GM18907 (cell line): ENCODE data around the gene DIP2C.

Experiments used
- ATAC-seq: cut with Tn5 transposase; IDR thresholded peaks from one replicate; pipeline ENCODE4 v1.9.1; 2021; ENCODE audit warnings: mild to moderate bottlenecking, moderate library complexity; ENCODE audit not compliant: unreplicated experiment

DIP2C gene

GRCh38 chr10:630581-631073, 58.8 kb downstream of the DIP2C start:
- no peak for ATAC-seq

DNA sequence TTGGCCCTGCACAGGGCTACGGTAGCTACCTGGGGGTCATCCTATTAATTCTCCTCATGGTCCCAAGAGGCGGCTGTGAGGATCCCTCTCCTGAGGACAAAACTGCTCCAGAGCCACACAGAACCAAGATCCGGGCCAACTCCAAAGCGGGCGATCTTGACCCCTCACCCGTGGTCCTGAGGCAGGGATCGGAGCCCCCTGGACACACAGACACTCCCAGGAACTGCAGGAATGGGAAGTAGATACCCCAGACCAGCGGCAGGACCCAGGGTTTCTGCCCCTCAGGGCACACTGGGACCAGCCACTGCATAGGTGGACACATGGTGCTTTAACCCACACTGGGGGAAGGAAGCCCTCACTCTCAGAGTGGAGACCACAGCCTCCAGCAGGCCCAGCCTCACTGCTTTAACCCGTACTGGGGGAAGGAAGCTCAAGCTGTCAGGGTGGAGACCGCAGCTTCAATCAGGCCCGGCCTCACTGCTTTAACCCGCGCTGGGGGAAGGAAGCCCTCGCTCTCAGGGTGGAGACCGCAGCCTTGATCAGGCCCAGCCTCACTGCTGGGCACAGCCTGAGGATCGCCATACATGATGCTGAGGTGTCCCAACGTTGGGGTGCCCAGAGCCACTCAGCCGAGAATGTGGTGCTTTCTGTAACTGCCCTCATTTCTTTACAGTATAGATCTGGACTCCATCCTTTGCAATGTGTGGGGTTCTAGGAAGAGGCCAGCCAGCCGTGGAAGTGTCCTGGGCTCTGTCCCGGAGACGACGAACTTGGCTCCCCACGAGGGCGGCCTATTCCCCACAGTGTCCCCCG, 60.1 kb downstream of the DIP2C start:
- no peak for ATAC-seq

- no peak for ATAC-seq
These were observed 61.0 kb downstream of the DIP2C start for GRCh38 chr10:628386-629045.

DNA sequence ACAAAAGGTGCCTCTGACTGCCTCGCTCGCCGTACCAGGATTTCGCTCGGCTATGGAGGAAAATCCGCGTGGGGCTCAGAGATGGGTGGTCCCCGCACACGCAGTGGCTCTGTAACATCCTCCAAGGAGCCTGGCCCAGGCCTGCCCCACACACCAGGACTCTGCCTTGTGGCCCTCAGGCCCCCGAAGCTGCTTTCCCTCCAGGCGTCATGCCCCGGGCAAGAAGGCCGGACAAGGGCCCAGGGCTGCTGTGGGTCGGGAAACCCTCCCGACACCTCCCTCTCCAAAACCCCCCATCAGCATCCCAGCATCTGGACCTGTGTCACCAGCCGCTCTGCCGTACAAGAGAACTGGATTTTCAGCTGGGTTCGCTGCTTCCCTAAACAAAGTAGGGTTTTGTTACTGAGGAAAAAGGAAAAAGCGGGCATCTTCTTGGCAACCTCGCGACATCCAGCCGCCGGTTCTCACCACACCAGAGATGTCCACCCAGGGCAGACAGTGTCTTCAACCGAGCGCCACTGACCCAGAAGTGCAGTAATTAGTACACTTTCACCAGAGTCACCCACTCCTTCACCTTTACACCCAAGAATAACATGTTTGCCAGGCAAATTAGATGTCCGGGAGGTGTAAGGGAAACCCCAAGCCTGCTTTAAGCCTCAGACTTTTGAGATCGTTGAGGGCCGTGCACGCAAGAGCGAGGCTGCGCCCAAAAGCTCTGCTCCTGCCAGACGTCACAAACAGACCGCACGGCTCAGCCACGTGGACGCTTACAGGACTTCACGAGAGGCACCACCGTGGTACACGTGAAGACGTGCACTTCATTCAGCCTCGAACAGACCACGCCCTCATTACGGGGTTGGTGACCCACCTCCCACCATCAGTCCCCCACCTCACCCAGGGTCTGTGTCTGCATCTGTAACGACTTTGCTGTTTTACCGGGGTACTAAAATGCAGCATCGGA, 62.2 kb downstream of the DIP2C start:
- ATAC-seq: no peak

GRCh38 chr10:625751-626711, 63.4 kb downstream of the DIP2C start:
- no peak for ATAC-seq

DNA sequence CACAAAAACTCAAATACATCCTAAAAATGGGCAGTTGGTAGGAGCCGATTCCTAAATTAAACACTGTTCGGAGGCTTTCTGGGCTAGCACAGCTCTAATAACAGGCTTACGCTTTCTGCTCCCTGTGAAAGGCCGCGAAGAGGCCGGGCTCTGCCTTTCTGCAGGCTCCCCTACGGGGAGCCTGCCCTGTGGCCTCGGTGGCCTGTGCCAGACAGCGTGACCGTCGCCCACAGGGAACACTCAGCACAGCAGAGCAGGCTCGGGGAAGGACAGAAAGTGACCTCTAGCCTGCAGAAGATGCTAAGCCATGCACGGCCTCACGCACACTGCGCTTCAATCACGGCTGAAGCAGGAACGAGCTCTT, 64.2 kb downstream of the DIP2C start:
- no peak for ATAC-seq

GRCh38 chr10:624605-625332, 64.7 kb downstream of the DIP2C start:
- no peak for ATAC-seq

GRCh38 chr10:624312-624604, 65.2 kb downstream of the DIP2C start:
- ATAC-seq: no peak

GRCh38 chr10:623477-624311, 65.8 kb downstream of the DIP2C start:
- ATAC-seq: no peak

DNA sequence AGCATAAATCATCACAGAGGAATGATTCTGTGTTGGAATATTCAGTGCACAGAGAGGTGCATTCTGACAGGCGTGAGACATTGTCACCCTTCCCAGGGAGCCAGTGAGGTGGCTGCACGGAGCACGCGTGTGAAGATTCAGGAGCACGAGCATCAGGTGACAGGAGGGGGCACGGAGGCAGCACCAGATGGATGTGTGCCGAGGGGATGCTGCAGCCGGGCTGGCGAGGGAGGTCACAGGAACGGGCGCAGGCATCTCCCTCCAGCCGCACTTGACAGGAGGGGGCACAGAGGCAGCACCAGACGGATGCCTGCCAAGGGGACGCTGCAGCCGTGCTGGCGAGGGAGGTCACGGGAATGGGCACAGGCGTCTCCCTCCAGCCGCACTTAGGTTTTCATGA, 66.5 kb downstream of the DIP2C start:
- ATAC-seq: no peak

DNA sequence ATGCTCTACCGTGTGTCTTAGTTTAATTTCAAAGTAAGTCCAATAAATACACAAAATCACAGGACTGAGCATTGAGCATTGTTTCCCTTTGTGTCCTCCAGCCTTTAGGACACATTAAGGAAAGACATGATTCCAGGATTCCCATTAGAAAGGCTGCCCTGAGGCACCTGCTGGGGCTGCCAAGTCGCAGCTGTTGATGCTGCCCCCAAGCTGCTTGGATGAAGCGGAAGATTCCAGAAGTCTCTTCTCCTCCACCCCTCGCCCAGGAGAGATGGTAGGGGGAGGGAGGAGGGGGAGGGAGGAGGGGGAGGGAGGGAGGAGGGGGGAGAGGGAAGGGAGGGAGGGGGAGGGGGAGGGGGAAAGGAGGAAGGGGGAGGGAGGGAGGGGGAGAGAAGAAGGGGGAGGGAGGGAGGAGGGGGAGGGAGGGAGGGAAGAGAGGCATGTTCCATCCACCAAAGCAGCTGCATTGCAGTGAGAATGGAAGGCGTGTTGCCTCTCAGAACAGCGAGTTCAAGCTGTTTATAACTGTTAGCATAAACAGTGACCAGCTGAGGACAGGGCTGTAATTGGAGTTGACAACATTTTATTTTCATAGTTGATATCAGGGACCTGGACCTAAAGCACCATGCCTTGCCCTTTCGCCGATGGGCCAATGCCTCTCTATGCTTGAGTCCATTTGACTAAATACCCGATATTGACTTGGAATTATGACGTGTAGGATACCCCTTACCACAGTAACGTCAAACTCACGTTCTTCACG, 67.3 kb downstream of the DIP2C start:
- ATAC-seq: no peak

DNA sequence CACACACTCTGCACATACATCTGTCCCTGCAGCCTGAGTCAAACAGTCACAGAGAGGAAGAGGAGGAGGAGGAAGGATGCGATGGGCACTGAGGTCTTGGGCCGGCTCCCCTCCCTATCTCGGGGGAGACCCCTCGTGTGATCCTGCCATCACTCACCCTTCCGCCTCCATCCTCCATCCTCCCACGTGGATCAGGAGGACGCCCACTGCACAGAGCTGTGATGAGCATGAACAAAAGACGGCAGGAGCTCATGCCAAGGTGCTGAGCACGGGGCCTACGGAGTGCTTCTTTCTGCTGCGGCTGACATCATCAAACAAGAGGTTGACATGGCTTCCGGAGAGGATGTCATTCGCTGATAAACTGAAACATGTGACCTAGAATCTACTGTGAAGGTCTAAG, 68.0 kb downstream of the DIP2C start:
- ATAC-seq: no peak

- ATAC-seq: no peak
These were observed 68.5 kb downstream of the DIP2C start for GRCh38 chr10:620971-621370.

- ATAC-seq: no peak
These were observed 69.1 kb downstream of the DIP2C start for GRCh38 chr10:620417-620816.

DNA sequence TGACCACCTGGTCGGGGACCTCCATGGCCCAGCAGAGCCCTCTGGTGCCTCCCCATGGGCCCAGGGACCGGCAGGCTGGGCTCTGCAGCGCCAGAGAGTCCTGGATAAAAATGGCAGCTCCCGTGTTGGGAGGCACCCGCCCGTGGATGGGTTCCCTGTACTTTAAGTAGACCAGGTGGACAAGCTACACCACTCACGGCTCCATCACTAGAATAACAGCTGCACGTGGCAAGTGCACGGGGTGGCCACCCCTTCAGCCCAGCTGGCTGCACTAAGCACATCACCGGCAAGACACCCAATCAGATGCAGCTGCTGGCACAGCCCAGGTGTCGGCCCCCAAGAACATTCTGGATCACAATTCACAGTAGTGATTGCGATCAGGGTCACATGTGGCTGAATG, 69.8 kb downstream of the DIP2C start:
- no peak for ATAC-seq

DNA sequence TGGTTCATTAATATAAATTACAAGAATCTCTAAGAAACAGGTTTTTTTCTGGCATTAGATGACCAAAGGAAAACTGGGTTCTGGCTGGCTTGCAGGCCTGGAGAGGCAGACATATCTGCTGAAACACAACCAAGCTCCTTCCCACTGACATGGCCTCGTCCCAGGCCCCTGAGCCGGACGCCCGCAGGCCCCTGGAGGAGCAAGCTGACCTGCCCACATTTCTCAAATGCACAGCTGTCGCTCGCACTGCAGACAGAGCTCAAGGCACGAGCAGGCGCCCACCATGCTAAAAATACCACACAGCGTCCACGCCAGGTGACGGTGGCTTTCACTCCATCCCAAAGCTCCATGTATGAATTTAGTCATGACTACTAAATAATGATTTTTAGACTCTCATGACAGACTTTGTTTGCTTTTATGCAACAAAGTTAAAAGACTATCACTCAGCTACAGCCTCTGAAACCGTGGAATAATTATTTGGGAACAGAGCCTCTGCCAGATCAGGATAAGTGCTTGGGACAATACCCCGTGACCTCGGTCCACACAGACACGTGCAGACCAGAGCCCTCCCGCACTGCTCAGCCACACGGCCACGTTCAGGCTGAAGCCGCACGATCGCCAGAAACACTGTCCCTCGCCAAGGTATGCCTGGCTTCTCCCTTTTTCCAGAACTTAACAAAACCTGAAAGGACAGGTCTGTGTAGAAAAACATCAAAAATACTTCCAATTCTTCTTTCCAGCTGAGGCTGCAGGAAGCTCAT, 71.1 kb downstream of the DIP2C start:
- no peak for ATAC-seq

DNA sequence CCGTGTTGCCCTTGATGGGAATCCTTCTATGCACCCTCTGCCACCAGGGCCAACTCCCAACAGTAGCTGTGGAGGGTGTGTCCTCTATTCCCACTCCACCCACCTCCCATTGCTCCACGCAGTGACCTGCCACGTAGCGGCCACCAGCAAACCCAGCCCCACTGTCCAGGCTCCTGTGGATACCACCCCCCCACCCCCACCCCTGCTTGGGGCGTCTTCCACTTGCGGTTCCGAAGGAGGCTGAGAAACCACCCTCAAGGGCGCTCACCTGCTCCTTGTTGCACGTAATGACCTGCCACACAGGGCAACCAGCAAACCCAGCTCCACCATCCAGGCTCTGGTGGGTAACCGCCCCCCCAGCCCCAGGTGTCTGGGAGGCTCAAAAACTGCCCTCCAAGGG, 72.0 kb downstream of the DIP2C start:
- no peak for ATAC-seq
